Endometrial microvascular endothelial cells (primary cell): ENCODE data around the gene DPP4. TPM values are rescaled to one million over a fixed set of nuclear protein-coding genes. Genes with fewer than 3 reads are reported as not detected.

ENCODE experiments used
- in situ Hi-C: cut with HindIII; loops from 2 replicates; pipeline ENCODE4 v1.10.0; 2017; ENCODE audit warnings: low sequenced_read_pairs, low pct_unique_long_range_greater_than_20kb; ENCODE audit errors: inconsistent ontology term
- total RNA-seq: library from RNA; depleted of rRNA; stranded (reverse); fragments of >200 nt; gene quantifications from one replicate; pipeline ENCODE4 v1.2.3, GENCODE V29; 2015; ENCODE audit errors: inconsistent ontology term

The DPP4 gene
- total RNA-seq, 1 donor from 2014 or later = 99.1 TPM

DNA sequence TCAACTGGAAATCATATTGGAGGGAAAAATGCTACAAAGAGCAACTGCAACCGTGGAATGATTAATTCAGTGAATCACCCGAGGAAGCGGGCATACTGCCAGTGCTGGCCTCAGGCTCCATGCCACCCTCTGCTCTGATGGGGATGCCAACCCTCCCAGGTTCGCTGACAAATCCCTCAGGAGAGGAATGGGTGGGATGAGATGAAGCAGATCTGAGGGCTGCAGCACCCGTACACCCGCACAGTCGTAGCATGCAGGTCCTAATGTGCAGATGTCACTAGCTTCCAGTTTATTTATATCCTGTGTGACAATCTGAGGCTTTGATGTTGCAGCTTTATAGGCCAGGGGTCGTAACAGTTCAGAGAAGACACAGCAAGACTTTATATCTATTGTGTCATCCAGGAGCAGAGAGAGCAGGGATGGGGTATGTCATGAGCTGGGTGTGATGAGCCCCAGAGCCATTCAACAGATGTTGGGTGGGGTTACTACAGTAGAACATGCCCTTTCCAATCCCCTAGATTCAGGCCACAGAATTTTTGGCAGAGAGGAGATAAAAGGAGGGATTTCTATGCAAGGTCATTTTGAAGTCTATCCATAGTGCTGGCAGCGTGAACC is 44.6 kb downstream of the DPP4 start:
- in situ Hi-C loops = no loop called here

GRCh38 chr2:162028511-162028910 is 45.5 kb downstream of the DPP4 start:
- in situ Hi-C loops = no loop called here

GRCh38 chr2:162025121-162025911 is 48.7 kb downstream of the DPP4 start:
- in situ Hi-C loops = no loop called here

DNA sequence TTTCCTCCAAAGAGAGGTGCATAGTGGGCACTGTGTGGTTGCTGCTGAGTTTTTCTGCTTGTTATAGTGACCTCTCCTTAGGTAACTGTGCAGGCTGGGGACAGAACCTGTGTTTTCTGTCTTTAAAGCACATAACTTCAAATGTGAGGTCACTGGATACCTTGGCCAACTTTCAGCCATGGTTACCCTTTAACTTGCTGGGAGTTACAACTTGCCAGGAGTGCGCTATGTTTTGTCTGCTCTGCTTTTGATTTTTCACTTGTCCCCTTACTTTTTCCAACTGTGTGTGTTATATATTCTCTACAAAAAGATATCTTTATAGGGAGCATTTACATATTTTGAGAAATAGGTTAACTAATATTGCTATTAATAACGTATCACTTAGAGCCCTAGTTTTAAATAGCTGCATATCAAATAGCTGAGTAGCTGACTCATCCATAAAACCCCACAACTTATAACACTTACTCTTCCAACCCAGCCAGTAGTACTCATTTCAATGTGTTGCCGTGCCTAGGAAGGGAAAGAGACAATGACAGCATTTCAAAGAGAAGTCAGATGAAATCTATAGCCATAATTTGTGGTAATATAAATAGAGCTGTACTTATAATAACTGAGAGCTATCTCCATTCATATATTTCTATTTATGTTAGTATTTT is 51.6 kb downstream of the DPP4 start:
- in situ Hi-C loops = no loop called here

DNA sequence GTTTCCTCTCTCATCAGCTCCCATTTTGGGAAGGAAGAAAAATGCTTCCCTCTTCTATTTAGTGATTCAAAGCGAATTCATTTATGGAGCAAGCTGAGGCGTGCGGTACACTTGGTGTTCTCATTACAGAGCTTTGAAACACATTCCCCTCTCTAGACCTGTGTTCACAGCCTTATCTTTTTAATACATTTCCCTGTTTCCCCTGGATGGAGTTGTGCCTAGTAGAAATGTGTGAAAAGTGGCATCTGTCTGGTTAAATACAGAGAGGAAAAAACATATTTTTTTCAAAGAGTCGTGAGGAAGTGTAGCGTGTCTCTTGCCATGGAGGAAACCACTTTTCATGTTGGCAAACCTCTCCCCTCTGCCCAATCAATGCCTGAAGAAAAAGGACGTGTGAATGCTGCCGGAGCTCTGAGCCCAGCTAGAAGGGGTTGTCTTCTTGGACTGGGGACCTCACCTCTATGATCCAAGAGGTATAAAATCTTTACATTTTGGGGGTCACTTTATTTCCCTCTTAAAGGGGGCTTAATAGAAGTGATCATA is 52.4 kb downstream of the DPP4 start:
- in situ Hi-C loops = no loop called here

GRCh38 chr2:162018530-162018929 is 55.5 kb downstream of the DPP4 start:
- in situ Hi-C loops = no loop called here

GRCh38 chr2:162017233-162017632 is 56.8 kb downstream of the DPP4 start:
- in situ Hi-C loops = no loop called here

DNA sequence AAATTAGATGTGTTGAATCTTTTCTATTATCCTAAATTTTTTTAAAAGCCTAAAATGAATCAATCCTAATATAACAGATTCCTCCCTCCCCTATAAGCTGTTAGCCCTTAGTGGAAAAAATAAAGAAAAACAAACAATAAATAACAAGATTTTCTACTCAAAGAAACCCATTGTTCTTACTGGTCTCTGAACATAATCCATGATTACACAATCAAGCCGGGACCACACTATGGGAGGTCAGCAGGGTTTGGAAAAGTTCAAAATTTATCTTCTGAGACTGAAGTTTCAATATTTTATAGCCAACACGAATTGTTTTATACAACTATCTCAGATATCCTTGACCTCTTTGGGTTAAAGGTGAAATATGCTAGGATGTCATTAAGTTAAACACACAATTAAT is 57.9 kb downstream of the DPP4 start:
- in situ Hi-C loops = no loop called here

- in situ Hi-C loops = no loop called here
These were observed 59.3 kb downstream of the DPP4 start for GRCh38 chr2:162014751-162015150.

DNA sequence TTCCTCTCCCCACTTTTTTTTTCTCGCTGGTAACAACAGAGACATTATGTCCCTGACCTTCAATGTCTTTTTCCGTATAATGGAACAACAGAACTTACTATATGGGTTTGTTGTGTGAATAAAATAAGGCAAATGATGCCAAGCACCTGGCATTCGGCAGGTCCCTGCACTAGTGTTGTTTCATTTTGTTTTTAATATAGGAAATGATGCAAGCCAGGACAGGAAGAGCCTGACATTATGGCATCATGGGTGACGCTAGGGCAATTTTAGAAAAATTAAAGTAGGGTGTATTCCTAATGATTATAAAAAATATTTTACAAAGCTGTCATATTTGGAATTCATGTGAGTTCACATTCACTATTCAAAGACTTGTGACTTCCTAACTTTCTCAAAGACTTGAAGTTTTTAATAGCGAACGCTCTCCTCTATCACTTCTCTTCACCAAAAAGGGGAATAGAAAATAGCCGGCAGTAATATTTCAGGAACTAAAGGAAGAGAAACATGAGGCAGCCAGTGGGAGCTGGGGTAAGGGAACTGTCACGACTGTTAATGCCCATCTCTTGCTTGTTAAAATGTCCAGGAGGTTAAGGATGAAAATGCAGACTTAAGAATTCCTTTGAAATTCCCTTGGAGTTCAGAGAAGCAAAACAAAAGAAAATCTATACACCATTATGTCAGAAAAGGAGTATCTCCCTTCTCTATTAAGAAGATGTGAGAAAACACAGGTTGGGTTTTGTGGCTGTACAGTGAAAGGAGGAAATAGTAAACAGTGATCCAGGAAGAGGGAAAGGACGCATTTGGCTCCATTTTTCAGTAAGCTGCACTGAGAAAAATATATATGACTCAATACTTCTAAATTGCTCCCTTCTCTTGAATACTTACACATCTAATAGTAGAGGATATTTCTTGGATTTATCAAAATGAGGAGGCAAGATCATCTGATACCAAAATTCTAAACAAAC is 60.2 kb downstream of the DPP4 start:
- in situ Hi-C loops = no loop called here

- in situ Hi-C loops = no loop called here
These were observed 61.4 kb downstream of the DPP4 start for GRCh38 chr2:162012565-162013058.

DNA sequence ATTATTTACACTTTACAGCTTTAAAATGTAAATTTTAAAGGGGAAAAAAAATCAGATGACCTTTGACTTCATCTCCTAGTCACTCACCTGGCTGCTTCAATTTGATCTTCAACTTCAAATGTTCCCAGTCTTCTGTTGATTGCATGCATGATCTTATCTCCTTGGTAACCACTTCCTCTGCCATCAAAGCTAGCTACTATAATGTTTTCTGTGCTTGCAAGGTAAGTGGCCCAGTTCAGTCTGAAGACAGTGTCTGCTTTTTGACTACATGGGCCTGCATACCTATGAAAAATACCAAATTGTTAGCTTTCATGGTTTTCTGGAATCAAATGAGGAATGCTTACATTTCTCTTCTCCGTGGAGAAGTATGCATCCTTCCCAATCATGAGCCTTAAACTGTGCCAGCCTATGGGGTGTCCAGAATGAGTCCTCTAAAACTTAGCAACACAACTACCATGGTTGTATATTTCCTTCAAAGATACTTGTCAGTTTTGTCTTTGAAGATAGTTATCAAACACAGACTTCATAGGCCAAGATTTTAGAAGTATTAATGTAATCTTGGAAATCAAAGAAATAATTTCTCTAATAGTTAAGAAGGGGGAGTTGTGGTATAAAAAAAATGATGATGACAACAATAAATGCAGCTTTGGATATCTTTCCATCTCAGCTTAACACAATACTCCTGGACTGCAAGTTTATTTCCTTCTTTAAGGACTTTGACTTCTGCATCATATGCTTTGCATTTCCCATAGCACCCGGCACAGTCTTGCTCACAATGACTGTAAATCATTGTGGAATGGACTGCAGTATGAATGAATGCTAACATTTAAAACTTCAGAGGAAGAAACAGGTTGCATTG is 62.1 kb downstream of the DPP4 start:
- in situ Hi-C loops = no loop called here

- in situ Hi-C loops = no loop called here
These were observed 64.5 kb downstream of the DPP4 start for GRCh38 chr2:162009543-162009942.

DNA sequence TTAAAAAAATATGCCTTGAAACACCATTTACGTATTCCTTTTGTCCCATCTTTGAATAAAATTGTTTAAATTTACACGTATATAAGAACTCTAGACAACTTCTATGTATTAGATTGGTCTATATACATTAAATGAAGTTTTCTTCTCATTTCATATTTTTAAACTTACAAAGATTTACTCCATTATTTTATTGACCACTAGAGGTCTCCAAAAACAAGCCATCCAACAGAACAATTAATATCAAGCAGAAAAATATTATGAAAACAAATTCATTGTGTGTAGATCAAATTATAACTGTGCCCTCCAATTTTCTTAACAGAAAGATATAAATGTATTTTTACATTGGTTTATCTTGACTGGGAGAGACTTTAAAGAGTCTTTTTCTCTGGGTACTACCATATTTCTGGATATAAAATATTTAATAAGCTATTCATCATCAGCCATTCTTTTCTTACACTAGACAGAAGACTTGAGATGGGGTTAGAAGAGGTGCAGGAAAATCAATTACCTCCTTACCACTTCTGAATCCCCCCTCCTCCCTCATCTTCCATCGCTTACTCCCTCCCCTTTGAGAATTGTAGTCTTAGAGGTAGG is 66.5 kb downstream of the DPP4 start:
- in situ Hi-C loops = no loop called here

- in situ Hi-C loops = no loop called here
These were observed 67.7 kb downstream of the DPP4 start for GRCh38 chr2:162006337-162006736.

DNA sequence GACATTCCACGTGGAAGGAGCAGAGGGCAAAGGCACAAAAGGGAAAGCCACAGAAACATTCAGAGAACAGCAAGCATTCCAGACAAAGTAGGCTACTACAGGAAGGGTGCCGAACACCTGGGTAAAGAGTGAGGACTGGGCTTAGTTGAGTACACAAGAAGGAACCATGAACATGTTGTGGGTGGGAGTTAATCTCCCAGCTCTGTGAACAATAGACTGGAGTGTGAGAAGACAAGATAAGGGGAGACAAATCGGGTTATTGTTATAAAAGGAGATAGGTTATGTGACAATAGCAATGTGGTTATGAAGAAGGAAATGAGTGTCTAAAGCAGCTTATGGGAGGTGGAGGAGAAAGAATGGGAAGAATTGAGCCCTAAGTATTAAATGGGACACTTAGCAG is 70.0 kb downstream of the DPP4 start:
- in situ Hi-C loops = no loop called here

DNA sequence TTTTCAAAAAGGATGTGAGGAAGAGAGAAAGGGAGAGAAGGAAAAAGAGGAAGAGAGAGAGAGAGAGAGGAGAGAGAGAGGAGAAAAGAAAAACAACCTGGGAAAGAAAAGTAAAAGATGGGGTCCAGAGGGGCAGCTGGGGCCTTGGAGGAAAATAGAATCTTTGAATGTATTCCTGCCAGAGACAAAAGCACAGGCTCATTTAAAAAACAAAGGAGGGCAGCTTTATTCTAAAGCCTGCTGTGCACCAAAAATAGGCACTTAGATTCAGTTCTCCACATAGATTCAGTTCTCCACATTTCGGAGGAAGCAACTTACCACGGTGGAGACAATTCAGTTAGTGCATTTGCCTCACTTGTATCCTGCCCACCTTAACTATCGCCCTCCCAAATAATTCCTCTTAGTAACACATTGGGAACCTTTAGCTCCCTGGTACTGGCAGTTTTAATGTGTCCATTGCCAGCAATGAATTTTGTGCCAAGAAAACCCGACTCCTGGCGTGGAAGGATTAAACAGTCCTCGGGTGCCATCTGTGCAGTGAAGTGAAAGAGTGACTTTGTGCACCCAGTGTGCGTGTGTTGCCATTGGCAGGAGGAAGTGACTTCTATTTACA is 71.3 kb downstream of the DPP4 start:
- in situ Hi-C loops = no loop called here
